Activated CD4-positive, alpha-beta T cell treated with anti-CD3 and anti-CD28 coated beads for 4 hours (primary cell): Measurements from ENCODE around the gene RTL1.

Experiments
- DNase-seq, 2 donors: peaks; one replicate each; pipeline ENCODE4 v3.0.0-alpha.2; 2020

The RTL1 gene

DNA sequence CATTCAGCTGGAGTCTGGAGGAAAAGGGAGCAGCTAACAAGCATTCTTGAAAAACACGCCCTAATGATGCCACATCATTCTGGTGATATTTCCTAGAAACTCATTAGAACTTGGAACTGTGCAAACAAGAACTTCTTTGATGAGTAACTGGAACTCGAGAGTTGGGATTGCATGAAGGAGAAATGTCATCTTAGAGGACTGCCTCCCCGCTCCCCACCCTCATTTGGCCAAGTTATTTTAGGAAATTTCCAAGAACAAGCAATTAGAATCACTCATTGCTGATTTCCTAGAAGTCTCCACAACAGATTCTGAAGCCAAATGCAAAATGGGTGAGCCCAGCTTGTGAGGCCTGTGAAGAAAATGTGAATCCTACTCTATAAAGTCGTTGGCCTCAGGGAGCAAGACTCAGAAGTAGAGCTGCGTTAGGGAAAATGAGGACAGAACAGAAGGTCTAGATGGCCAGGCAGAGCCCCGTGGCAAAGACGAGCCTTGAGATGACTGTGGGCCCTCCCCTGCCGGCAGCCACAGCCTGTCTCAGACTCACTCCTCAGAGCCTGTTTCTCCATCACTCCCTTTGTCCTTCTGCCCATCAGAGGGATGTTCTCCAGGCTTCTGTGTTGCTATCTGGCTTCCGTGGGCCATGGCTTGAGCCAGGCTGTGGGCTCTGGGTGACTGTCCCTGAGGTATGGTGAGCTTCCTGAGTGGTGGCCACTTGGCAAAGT lies 38.4 kb downstream of the RTL1 start:
- no peak for DNase-seq

DNA sequence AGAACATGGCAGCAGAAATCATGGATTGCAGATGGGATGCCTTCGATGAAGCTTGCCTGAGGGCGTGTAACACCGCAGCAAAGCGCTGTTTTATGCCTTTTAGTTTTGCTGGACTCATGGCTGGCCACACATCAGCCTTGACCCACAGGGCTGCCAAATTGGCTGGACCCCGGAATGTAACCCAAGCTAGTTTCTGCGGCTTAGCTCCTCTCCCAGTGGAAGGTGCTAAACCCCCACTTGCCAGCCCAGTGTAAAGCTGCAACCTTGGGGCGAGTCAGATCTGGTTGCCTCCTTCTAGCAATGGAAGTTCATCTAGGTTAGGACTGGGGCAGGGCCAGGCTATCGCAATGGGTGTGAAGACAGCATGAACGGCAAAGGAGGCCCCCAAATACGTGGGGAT lies 39.3 kb downstream of the RTL1 start:
- DNase-seq = no peak

DNA sequence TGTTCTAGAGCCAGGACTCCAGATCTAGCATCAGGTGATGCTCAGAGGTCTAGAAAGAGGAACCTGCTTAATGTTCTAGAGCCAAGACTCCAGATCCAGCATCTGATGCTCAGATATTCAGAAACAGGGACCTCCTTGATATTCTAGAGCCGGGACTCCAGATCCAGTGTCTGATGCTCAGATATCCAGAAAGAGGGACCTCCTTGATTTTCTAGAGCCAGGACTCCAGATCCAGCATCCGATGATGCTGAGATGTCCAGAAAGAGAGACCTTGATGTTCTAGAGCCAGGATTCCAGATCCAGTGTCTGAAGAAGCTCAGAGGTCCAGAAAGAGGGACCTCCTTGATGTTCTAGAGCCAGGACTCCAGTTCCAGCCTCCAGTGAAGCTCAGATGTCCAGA lies 40.7 kb downstream of the RTL1 start:
- no peak for DNase-seq

DNA sequence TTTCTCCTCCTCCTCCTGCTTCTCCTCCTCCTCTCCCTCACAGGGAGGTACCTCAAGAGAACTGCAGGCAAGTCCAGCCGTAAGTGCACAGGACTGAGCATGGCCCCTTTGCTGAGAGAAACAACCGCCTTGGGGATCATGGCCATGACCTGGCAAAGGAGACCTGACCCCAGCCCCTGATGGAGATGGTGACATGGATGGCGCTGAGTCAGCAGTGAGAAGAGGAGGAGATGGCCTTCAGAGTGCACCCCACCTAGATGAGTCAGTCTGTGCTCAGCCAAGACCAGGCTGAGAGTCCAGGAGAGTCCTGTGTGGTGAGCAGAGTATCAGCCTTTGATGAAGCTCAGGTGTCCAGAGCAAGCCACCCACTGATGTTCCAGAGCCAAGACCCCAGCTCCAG lies 41.2 kb downstream of the RTL1 start:
- DNase-seq = no peak

DNA sequence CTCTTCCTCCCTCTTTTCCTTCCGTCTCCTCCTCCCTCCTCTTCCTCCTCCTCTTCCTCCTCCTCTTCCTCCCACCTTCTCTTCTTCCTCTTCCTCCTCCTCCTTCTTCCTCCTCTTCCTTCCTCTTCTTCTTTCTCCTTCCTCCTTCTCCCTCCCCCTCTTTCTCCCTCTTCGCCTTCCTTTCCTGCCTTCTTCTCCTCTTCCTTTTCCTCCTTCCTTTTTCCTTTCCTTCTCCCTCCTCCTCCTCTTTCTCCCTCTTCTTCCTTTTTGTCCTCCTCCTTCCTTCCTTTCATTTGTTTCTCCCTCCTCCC lies 41.6 kb downstream of the RTL1 start:
- DNase-seq = no peak

DNA sequence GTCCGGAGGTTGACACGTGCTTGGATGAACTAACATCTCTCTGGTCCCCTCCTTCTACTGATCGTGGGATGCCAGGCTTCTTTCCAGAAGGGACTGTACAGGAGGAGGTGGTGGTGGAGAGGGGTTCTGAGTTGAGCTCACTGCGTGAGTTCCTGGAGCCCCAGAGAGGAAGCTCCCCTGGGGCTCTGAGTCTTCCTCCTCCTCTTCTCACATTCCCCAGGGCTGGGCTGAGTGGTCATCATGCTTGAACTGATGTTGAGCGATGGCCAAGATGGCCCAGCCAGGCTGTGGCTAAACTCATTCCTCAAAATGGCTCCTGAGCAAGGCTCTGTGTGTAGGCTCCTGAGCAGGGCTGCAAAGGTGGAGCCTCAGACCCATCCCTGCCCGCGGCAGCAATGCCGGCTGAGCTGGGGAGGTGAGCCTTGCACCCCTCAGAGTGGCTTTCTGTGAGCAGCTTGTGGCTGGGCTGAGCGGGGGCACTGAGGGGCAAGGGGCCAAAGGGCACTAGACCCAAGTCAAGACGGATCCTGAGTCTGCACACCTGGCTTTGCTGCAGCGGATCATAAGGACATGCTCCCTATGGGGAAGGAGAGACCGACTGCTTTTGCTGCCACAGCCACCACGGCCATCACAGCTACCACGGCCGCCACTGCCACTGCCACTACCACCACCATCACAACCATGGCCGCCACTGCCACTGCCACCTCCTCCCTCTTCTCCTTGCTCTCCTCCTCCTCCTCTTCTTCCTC lies 42.2 kb downstream of the RTL1 start:
- no peak for DNase-seq

DNA sequence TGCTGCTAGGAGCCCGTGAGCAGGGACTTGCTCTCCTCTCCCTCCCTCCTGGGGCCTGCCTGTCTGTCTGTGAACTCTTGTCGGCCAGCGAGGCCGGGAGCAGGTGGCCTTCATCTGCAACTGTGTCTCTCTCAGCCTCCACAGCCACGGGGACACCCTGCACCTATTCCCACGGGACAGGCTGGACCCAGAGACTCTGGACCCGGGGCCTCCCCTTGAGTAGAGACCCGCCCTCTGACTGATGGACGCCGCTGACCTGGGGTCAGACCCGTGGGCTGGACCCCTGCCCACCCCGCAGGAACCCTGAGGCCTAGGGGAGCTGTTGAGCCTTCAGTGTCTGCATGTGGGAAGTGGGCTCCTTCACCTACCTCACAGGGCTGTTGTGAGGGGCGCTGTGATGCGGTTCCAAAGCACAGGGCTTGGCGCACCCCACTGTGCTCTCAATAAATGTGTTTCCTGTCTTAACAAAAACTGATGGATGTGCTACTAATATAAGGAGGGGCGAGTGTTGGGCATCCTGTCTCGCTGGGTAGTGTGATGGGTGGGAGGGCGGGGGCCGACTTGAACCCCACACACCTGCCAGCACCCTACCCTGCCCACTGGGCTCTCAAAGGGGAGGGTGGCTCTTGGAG lies 42.9 kb downstream of the RTL1 start:
- no peak for DNase-seq

DNA sequence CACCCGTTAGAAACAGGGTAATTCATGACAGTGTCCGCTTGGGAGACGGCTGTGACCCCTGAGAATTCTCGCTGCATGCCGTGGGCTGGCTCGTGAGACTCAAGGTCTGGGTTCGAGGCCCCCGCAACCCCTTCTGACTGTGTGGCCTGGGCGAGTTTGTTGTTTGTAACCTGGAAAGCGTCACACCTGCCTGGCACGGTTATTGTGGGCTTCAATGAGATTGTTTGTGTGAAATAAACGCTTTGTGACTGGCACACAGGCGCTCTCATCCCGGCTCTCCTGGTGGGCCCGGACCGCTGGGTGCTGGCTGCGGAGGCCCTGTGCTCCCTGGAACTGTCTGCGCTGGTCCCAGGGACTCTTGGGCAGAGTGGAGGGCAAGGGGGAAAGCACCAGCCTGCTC lies 43.7 kb downstream of the RTL1 start:
- no peak for DNase-seq

DNA sequence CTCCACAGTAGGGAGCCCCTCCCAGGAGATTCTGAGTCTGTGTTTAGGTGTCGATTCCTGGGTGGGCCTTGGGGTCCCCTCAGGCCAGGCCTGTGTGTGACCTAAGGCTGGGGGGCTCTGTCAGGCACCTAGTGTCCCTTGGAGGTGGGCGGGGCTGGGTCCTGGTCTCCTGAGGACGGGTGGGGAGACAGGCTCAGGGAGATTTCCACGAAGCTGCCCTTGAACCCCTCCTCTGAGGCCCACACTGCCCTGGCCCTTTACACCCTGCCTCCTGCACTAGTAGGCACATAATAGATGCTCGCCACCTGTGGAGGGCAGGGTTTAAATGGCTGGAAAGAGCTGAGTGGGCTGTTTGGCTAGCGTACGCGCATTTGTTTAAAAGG lies 44.7 kb downstream of the RTL1 start:
- no peak for DNase-seq

DNA sequence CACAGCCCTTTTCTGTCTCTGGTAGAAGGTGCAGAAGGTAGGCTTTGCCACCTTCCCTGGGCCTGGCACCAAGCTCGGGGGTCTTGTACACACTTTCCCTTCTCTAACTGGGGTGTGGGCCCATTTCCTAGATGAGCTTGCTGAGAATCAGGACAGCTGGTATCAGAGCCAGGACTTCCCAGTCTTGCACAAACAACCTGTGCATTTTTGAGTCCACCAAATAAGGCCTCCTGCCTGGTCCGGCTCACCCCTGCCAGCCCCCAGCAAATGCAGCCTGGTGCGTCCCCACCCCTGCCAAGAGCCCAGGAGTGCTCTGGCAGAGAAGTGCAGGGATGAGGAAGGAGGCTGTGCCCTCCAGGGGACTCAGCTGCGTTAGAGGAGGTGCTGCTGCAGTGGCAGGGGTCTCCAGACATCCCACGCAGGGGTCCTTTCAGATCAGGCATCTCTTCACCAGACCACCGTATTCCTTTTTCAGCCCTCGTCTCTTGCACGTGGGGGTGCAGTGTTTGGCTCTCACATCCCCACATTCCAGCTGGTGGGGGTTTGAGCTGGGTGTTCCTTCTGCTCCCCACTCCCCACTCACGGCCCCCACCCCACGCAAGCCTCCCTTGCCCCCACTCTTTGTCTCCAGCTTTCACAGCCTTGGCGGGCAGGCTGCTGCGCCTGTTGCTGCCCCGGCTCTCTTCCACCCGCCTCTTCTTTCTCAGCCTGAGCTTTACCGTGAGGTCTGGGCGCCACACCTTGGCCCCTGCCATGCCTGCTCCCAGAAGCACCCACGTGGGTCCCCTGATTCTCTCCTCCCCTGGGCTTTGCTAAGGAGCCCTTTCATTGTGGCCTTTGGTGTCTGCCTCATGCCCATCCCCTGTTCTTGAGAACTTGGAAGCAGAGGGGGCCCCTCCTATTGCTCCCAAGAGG lies 45.3 kb downstream of the RTL1 start:
- no peak for DNase-seq

DNA sequence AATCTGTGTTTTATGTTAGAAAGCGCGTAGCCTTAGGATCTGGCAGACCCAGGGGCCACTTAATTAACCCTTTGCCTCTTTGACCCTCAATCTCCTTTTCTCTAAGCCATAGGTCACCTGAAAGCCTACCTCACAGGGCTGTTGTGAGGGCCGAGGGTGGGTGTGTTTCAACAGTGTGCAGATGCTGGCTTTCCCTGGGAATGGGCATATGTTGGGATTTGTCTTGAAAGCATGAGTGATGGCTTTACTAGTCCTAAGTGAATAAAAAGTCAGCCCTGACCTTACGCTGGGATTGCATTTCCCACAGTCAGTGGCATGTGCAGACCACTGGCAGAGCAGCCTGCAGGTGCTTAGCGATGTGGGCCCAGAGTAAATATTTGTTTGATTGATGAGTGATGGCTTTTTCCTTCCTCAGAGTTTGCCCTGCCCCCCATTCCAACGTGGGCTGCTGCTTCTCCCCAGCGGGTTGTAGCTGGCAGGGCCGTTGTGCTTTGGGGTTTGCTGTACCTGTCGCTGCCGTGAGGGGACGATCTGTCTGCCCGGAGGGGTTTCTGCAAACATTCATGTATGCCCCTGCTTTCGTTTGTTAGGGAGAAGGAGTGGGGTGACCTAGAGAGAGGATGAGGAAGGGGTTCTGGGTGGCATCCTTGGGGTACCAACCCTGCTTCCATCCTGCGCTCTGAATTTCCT lies 46.1 kb downstream of the RTL1 start:
- no peak for DNase-seq

DNA sequence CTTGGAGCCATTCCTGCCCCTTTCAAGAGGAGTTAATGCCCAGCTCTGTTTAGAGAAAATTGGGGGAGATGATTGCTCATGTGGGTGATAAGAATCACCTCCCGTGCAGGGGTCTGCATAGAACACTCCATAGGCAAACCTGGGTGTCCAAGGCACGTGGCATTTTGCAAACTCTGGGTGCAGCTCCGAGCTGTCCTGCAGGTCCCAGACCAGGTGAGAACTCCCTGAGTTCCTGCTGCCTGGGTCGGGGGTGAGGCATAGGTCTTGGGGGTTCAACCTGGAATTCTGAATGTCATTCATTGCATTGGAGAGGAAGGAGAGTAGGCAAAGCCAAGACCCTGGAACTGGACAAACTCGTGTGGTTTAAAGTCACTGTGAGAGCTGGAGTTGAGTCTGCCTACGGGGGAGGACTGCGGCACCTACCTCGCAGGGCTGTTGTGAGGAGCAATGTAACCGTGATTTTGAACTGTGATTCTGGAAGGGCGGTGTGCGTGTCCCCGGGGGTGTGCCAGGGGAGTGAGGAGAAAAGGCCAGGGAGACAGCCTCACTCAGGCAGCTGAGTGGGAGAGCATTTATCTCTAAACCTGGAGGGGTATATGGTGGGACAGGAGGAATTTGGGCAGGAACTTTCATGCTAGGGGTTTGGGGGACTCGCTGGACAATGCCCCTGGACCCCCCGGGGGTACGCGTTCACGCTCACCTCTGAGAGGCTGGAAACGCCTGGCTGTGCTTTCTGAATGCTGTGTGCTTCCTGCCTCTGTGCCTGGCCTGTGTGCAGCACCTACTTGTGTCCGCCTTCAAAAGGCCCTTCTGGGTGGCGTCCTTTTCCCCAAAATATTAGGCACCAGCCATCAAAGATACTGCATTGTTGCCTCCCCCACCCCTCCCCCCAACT lies 47.2 kb downstream of the RTL1 start:
- no peak for DNase-seq

DNA sequence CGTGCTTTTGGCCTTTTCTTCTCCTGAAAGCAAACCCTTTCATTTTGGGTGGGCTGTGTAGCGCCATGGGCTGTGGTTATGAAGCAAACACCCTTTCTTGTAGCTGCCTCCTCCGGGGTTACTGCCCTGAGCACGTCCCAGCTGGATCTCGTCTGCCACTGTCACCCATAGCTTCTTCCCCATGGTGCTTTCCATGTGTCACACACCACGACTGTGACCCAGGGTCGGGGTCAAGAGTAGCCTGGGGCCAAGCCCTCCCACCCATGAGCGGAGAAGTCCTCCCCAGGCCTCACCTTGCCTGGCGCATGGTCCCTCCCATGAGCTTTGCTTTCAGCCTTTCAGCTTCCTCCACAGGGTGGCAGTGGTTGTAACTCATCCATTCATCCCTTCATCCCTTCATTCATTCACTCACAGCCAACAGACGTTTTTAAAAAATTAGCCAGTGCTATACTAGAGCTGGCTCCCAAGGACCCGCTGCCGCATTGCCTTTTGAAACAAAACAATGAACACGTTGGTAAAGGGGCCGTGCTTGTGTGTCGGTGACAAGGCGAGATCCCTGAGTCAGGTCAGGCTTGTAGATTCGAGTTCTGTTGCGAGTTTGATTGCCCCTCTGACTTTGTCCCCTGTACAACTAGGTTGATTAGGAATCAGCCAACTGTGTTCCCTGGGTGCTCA lies 48.1 kb downstream of the RTL1 start:
- DNase-seq = no peak

DNA sequence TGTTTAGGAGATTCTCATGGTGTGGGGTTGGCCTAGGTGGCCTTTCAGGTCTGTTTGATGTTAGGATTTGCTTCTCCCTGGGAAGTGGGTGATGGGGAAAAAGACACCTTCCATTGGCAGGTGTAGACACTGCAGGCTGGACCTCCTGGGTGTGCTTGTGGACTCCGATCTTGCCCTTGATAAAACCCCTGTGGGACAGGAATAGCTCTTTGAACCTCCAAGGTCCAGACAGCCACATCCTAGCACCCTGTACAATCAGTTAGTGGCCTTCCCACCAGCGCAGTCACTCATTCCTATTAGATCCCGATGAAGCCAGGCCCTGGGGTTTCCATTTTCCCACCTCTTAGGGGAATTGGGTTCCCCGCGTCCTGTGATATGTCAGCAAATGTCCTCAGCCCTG lies 49.1 kb downstream of the RTL1 start:
- DNase-seq = no peak

DNA sequence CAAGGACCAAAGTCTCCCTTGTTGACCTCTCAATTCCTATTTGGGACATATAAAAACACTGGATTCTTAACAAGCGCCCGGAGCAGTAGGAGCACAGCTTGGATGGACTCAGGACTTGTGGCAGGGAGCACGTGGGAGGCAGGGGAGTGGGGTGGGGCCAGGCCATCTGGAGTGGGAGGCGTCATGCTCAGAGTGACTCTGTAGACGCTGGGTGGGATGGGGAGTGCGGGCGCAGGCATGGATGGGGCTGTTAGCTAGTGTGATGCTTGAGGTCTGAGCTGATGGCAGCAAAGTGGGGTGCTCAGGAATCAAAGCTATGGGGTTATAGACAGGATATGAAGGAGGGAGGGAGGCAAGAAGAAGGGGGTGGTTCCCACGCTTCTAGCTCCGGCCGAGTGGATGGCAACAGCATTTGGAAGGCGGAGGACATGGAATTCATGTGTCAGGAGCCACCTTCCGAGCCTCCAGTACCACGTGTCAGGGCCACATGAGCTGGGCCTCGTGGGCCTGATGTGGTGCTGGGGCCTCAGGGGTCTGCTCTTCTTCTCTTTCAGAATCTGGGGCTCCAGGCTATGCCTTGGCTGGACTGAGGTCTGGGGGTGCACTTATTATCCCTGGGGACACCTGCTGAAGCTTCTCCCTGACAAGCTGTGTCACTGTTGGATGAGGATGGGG lies 51.4 kb downstream of the RTL1 start:
- DNase-seq = no peak

DNA sequence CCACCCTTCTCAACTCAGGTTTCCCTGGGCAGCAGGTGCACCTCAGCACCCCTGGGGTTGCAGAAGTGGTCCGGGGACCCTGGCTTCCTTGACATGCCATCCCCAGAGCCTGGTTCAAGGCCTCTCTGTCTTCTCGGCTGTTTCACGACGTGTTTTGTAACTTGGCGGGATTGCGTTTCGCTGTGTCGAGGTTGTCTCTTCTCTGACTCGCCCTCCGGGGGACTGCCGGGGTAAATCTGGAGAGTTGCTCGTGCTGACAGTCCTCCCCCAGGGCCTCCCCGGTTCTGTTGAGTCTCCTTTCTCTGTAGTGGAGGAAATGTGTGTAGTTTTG lies 52.0 kb downstream of the RTL1 start:
- DNase-seq = no peak

DNA sequence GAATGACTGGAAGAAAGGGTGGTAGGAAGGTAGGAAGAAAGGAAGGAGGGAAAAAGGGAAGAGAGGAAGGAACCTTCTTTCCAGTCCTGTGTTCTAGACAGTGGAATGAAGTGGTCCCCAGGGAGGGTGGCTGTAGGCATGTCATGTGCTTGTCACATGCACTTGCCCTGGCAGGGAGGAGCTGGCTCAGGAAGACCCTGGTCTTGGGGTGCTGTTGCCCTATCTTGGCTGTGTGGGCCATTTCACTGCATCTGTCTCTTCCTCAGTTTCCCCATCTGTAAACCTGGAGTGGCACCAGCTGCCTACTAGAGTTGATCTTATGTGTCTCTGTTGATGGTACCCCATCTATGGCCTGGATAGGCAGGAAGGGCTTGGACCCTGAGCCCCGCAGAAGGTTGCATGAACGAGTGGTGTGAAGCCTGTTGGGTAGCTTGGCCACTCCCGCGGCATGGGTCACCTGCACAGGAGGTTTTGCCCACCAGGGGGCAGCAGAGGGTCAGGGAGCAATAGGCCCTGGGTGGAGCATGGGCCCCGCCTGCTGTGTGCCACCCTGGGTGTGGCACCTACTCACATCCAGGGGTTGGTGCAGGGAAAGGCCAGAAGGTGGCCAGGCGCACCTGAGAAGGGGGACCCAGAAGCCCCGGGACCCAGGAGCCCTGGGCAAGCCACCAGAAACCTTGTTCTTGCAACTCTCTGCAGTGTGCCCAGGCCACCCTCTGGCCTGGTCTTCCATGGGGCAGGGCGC lies 52.5 kb downstream of the RTL1 start:
- peak; percentile 69 to 77 for DNase-seq

DNA sequence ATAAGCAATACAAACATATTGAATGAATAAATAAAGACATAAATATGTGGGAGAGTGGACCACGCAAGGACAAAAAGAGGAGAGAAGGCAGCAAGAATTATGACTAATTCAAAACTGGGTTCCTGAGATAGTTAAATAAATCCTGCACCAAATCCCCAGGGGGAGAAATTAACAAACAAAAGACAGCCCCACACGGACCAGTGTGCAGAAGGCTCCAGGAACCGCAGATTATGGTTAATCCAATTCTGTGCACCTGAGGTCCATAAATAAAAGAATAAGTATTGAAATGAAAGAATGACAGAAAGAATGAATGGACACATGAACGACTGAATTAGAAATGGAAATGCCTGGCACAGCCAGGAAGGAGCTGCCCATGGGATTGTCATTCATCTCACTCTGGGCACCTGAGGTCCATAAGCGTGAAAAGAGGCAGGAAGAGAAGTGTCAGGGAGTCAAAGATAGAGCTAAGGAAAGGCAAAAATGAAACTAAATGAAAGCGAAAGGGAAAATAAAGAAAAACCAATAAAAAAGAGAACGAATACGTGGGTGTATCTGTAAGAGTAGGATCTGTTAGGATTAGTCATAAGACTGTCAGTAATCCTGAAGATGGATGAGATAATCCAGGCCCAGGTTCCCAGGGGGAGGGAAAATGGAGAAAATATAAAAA lies 54.3 kb downstream of the RTL1 start:
- DNase-seq = no peak

DNA sequence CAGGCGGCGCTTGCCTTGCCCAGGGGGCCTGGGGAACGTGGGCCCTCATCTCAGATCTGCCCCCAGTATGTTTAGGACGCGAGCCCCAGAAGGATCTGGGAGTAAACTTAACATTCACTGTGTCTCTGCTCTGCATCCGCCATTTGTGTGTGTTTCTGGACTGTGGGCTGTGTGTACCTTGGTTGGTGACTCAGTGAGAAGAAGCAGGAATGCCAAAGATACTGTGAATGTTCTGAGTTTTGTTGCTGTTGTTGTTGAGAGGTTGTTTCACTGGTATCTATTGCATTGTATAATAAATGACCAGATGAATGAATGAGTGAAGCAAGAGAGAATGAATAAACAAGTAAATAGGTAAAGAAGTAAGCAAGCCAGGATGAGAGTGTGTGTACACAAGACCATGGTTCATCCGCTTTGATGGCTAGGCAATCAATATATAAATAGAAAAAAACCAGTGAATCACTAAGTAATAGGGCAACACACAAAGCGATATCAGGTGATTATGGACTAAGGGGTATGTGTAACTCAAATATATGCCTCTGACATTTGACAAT lies 57.1 kb downstream of the RTL1 start:
- DNase-seq = no peak
